HG03064 (cell line): ENCODE measurements around the gene LRRC23.
"Not testable (repeated sequence)": the region's sequence is repeated elsewhere in the genome, so short reads cannot be mapped to it uniquely, and the experiment has no call there.

Experiments
- ATAC-seq: cut with Tn5 transposase; IDR thresholded peaks from one replicate; pipeline ENCODE4 v1.9.1; 2021; ENCODE audit warnings: low read depth; ENCODE audit not compliant: unreplicated experiment

LRRC23 gene

DNA sequence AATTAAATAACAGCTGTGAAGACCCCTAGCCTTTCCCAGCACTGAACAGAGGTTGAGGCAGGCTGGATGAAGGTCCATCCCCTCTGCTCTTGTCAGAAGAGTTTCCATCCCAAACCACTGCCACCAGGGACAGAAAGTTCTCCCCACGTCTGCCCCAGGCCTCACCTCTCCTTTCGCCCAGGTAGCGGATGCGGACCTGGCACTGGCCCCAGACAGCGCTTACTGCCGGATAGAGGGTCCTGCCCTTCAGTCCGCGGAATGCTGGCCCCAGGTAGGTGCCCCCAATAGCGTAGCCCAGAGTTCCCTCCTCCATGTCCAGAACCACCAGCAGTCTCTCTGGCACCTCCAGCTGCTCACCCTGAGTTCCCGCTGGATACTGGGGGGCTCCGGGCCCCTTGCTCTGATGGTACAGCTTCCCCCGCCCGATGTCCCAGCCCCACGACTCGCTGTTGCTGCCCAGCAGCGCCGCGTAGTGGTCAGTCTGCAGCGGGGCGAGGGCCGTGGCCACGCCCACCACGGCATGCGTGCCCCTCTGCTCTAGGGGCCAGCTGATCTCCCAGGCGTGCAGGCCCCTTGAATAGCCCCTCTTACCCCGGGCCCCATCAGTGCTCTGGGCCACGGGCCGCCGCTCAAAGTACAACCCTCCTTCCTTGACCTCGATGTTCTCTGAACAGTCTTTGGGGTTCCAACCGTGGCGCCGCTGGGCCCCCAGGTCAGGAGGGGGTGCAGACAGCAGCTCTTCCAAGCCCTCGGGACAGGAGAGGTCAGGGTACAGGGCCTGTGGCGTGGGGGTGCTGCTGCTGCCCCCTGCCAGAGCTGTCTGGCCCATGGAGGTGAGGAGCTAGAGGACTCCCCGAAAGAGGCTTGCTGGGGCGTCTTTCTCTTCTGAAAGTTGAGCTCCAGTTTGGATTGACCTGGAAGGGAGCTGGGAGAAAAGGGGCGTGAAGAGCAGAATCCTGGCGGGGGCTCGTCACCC, 32.3 kb upstream of the LRRC23 start:
- ATAC-seq: peak; percentile 30

DNA sequence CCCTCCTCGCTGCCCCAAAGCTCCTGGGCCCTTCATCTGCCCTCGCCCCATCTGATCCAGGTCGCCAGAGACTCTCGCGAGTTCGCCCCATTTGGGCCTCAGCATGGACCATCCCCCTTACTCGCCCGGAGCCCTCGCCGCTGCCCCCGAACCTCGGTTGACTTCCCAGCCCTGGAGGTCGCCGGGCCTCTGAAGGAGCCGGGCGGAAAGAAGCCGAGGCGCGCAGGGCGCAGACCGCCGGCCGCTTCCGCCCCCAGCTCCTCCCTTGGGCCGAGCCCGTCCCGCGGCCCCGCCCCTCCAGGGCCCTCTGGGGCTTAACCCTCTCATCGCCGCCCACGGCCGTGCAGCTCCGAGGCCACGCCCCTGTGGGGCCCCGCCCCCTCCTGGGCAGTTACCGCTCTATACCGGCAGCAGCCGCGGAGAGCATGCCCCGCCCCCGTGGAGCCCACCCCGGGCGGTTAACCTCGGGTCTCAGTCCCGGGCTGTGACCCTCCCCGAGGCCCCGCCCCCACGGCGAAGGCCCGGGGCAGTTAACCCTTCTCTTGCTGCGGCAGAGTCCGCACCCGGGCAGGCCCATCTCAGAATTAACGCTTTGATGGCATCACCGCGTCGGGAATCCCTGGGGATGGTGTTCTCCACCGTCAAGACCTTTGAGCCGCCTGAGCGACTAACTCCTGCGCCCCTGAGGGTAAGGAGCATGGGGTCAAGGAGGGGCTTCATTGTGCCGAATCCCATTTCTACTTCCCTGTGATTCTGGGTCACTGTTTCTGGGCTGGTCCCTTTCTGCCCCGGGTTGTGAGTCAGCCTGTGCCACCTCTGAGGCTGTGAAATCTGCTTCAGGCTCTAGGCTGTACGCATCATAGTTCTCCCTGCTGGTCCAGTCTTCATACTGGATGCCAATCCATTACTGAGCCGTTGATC, 31.3 kb upstream of the LRRC23 start, which contains the start of gene SPSB2:
SPSB2 (minus strand) TSS at position 210 of the 921 bp plus-strand sequence. CDS start 402 bp downstream, outside the sequence.
- ATAC-seq: peak; percentile 60

DNA sequence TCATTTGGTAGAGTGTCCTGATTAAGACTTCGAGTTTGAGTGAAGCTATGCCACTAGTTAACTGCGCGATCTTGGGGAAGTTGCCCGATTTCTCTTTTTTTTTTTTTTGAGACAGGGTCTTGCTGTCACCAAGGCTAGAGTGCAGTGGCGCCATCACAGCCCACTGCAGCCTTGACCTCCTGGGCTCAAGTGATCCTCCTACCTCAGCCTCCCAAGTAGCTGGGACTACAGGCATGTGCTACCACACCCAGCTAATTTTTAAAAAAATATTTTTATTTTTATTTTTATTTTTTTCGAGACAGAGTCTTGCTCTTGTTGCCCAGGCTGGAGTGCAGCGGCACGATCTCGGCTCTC, 30.6 kb upstream of the LRRC23 start:
- not testable (repeated sequence) for ATAC-seq

DNA sequence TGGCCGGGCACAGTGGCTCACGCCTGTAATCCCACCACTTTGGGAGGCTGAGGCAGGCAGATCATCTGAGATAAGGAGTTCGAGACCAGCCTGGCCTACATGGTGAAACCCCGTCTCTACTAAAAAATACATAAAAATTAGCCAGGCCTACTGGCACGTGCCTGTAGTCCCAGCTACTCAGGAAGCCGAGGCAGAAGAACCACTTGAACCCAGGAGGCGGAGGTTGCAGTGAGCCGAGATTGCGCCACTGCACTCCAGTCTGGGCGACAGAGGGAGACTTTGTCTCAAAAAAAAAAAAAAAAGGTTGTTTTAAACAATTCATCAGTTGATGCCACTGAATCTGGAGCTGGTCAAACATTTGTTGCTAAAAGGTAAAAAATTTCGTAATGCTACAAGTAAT, 24.8 kb upstream of the LRRC23 start:
- ATAC-seq: not testable (repeated sequence)

DNA sequence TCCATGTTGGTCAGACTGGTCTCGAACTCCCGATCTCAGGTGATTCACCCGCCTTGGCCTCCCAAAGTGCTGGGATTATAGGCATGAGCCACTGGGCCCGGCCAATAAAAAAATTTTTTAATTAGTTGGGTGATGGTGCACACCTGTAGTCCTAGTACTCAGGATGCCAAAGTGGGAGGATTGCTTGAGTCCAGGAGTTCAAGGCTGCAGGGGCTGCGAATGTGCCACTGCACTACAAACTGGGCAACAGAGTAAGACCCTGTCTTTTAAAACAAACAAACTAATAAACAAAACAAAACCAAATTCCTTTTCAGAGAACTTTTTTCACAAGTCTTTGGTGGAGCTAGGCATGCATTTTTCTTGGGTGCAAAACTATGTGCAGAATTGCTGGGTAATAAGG, 21.4 kb upstream of the LRRC23 start:
- no peak for ATAC-seq

DNA sequence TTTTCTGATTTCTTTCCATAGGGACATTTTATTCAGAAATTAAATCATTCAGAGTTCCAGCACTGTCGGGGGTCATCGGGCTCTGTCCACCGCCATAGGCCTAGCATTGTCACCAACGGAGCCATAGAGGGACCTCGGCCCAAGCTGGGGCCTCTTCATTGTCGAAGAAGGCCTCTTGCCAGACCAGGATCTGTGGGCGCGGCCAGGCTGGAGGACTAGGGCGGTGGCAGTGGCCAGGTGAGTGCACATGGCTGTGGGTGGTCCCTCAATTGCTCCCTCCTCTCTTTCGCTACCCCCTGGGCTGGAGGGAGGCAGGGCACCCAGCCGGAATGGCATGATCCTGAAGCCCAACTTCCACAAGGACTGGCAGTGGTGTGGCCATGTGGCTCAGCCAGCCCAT, 20.9 kb upstream of the LRRC23 start:
- no peak for ATAC-seq

DNA sequence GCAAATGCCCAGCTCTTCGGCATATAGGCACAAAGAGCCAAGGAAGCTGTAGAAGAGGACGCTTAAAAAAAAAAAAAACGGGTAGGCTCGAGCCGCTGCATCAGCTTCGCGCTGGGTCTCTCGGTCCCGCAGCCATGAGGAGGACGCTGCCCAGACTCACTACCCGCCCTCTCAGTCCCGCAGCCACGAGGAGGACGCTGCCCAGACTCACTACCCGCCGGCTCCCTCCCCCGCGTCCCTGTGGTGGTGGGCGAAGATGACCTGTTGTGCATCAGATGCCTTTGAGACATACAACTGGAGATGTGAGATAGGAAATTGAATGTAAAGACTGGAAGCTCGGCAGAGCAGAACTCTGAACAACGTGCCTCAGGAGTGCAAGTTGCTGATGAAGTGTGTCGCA, 20.1 kb upstream of the LRRC23 start:
- ATAC-seq: no peak

DNA sequence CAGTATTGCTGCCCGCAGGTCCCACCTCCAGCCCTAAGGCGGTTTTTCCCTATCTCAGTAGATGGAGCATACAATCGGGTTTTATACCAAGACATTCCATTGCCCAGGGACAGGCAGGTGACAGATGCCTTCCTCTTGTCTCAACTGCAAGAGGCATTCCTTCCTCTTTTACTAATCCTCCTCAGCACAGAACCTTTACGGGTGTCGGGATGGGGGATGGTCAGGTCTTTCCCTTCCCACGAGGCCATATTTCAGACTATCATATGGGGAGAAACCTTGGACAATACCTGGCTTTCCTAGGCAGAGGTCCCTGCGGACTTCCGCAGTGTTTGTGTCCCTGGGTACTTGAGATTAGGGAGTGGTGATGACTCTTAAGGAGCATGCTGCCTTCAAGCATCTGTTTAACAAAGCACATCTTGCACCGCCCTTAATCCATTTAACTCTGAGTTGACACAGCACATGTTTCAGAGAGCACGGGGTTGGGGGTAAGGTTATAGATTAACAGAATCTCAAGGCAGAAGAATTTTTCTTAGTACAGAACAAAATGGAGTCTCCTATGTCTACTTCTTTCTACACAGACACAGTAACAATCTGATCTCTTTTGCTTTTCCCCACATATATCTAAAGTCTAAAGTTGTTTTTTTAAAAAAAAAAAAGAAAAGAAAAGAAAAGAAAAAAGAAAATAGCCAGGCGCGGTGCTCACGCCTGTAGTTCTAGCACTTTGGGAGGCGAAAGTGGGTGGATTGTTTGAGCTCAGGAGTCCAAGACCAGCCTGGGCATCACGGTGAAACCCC, 18.2 kb upstream of the LRRC23 start:
- ATAC-seq: not testable (repeated sequence)

DNA sequence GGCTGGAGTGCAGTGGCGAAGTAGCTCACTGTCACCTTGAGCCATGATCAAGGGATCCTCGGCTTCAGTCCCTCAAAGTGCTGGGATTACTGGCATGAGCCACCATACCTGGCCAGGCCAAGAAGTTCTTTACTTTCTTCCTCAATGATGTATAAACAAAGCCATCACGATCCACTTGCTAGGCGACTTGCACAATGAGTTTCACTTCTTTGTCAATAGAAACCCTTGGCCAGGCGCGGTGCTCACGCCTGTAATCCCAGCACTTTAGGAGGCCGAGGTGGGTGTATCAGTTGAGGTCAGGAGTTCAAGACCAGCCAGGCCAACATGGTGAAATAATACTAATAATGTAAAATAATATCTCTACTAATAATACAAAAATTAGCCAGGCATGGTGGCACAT, 17.2 kb upstream of the LRRC23 start:
- no peak for ATAC-seq

DNA sequence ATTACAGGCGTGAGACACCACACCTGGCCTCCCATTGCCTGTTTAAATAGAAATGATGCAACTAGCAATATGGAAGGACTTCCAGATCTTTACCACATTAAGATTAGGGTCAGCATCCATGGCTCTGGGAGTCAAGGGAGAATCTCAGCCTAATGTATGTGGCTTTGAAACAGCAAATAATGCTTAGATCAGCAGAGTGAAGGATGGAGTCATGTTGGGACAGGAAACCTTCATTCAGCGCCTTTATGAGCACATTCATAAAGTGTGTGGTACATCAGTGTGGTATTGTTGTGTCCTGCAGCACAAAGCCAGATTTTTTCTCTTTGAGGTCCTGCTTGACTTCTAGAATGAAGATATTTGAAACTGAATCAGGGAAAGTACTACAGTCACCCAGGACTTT, 16.3 kb upstream of the LRRC23 start:
- no peak for ATAC-seq

DNA sequence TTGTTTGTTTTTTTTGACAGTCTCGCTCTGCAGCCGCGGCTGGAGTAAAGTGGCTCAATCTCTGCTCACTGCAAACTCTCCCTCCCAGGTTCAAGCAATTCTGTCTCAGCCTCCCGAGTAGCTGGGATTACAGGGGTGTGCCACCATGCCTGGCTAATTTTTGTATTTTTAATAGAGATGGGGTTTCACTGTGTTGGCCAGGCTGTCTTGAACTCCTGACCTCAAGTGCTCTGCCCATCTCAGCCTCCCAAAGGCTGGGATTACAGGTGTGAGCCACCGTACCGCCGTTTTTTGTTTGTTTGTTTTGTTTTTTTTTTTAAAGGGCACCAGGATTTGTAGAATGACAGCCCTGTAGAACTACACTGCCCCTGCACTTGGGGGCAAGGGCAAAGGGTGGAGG, 15.8 kb upstream of the LRRC23 start:
- ATAC-seq: not testable (repeated sequence)

DNA sequence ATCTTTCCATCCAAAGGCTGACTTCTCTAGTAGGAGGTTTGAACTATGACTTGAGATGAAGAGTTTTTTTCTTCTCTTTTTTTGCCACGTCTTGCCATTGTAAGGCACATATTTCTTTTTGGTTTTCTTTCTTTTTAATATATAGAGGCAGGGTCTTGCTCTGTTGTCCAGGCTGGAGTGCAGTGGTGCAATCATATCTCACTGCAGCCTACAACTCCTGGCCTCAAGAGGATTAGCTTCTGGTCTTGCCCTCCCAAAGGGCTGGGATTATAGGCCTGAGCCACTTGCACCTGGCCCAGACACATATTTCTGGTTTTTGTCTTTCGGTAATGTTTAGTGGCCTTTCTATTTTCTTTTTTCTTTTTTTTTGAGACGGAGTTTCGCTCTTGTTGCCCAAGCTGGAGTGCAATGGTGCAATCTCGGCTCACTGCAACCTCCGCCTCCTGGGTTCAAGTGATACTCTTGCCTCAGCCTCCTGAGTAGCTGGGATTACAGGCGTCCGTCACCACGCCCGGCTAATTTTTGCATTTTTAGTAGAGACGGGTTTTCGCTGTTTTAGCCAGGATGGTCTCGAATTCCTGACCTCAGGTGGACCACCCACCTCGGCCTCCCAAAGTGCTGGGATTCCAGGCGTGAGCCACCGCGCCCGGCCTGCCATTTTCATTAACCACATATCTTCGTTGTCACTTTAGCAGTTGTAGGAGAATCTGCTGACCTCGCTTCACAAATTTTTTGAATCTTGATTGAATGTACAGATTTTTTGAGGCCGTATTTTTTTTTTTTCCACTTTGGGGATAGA, 14.6 kb upstream of the LRRC23 start:
- not testable (repeated sequence) for ATAC-seq

DNA sequence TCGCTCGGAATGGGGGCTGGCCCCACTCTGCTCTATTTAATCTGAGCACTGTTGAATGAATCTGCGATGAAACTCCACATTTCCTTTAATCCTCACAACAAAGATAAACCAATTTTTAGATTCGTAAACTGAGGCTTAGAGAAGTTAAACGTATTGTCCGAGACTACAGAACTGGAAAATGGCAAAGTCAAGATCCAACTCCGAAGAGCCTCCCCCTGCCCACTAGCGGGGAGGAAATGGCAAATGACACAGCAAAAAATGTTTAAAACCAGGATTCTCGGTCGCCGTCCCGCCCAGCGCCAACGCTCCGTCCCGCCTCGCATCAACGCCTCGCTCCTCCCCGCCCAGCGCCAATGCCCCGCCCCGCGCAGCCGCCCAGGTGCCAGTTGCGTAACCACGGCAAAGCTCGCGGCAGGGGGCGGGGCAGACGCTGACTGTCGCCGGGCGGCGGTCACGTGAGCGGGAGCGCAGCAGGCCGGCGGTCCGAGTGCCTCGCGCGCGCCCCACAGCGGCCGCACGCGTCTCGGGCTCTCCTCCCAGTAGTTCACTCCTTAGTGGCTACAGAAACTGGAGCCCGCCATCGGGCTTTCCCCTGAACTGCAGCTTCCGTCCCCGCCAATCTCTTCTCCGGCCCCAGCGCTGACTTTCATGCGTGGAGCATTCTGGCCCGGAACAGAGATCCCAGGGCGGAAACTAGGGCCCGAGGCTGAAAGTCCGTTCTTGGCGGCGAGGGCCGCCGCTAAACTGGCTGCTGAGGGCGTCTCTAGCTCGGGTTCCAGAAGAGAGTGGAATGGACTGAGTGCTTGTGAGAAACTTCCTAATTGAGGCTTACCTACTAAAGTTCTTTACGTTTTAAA, 13.6 kb upstream of the LRRC23 start:
- peak; percentile 93 for ATAC-seq

DNA sequence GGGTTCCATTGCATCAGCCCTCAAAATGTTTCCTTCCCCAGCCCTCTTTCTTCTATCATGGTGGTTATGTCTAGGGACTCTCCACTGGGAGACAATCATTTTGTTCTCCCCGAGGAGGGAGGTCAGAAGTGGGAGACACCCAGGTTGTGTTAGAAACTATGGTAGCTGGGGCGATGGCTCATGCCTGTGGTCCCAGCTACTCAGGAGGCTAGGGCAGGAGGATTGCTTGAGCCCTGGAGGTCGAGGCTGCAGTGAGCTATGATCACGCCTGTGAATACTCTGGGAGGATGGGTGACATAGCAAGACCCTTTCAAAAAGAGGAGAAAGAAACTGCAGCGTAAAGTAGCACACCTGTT, 13.0 kb upstream of the LRRC23 start:
- ATAC-seq: no peak

DNA sequence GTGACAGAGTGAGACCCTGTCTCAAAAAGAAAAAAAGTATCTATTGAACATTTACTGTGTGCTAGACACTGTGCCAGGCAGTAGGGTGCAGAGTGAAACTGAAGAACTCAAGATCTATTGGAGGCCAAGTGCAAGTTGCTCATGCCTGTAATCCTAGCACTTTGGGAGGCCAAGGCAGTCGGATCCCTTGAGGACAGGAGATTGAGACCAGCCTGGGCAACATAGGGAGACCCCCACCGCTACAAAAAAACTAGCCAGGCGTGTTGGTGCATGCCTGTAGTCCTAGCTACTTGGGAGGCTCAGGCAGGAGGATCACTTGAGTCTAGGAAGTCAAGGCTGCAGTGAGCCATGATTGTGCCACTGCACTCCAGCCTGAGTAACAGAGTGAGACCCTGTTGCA, 11.9 kb upstream of the LRRC23 start:
- not testable (repeated sequence) for ATAC-seq

DNA sequence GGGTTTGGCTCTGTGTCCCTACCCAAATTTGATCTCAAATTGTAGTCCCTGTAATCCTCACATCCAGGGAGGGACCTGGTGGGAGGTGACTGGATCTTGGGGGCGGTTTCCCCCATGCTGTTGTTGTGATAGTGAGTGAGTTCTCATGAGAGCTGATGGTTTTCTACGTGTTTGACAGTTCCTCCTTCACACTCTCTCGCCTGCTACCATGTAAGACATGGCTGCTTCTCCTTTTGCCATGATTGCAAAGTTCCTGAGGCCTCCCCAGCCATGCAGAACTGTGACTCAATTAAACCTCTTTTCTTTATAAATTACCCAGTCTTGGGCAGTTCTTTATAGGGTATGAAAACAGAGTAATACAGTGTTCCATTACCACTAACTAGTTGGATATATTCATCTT, 10.3 kb upstream of the LRRC23 start:
- no peak for ATAC-seq

DNA sequence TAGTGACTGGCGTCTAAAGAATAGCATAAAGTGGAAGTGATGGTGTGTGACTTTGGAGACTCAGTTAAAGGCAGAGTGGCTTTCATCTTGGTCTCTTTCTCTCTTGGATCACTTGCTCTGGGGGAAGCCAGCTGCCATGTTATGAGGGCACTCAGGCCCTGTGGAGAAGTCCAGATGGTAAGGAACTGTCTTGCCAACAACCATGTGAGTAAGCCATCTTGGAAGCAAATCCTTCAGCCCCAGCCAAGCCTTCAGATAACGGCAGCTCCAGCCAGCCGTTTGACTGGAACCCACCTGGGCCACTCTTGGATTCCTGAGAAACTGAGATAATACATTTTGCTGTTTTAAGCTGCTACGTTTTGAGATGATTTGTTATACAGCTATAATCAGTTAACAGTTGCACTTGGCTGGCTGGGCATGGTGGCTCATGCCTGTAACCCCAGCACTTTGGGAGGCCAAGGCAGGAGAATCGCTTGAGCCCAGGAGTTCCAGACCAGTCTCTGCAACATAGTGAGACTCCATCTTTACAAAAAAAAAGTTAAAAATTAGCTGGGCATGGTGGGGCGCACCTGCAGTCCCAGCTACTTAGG, 7.7 kb upstream of the LRRC23 start:
- no peak for ATAC-seq

DNA sequence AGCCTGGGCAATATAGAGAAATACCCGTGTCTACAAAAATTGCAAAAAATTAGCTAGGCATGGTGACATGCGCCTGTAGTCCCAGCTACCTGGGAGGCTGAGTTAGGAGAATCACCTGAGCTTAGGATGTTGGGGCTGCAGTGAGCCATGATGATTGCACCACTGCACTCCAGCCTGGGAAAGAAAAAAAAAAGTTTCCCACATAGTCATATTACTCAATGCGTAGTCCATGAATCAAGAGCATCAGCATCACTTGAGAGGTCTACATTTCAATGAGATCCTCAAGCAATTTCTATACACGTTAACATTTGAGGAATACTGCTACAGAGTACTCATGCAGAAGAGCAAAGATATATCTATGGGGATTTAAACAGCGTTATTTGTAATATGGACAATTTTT, 5.2 kb upstream of the LRRC23 start:
- no peak for ATAC-seq
